GM23338 (cell line): ENCODE measurements around the gene TXLNG. TPM values are rescaled to one million over a fixed set of nuclear protein-coding genes. Genes with fewer than 3 reads are reported as not detected.

Experiments
- ATAC-seq: fragments of 200-7000 bp; cut with Tn5 transposase; 3 replicates; pipeline ENCODE4 v1.9.1; 2020
- DNase-seq: peaks from one replicate; pipeline ENCODE4 v3.0.0-alpha.2; 2015; ENCODE audit warnings: low spot score
- H2AFZ ChIP-seq: fragments of 200-600 bp; sonication (generic); 2 replicates; pipeline ENCODE4 v1.8.0; 2016; ENCODE audit warnings: antibody characterized with exemption, mild to moderate bottlenecking, moderate library complexity
- H3F3A ChIP-seq: fragments of 200-600 bp; sonication (generic); replicated peaks from 2 replicates; pipeline ENCODE4 v1.8.0; 2017; ENCODE audit warnings: antibody characterized with exemption, mixed run types, low read depth
- H3K27ac ChIP-seq: fragments of 200-600 bp; sonication (generic); 2 replicates; pipeline ENCODE4 v1.6.1; 2016; ENCODE audit warnings: low read depth
- H3K27me3 ChIP-seq: fragments of 200-600 bp; sonication (generic); 2 replicates; pipeline ENCODE4 v1.8.0; 2016; ENCODE audit warnings: mild to moderate bottlenecking, mixed run types, moderate library complexity; ENCODE audit not compliant: insufficient read depth
- H3K36me3 ChIP-seq: fragments of 200-600 bp; sonication (generic); 2 replicates; pipeline ENCODE4 v1.8.0; 2016; ENCODE audit warnings: mild to moderate bottlenecking; ENCODE audit not compliant: insufficient read depth
- H3K4me1 ChIP-seq: fragments of 200-600 bp; sonication (generic); 2 replicates; pipeline ENCODE4 v1.8.0; 2016; ENCODE audit warnings: mild to moderate bottlenecking, moderate library complexity; ENCODE audit not compliant: insufficient read depth
- H3K4me2 ChIP-seq: fragments of 200-600 bp; sonication (generic); 2 replicates; pipeline ENCODE4 v1.7.1; 2017; ENCODE audit warnings: mixed run types
- H3K4me3 ChIP-seq: fragments of 200-600 bp; sonication (generic); 2 replicates; pipeline ENCODE4 v1.6.1; 2016; ENCODE audit warnings: mixed run types
- H3K79me2 ChIP-seq: fragments of 200-600 bp; sonication (generic); replicated peaks from 2 replicates; pipeline ENCODE4 v1.8.0; 2017; ENCODE audit warnings: mild to moderate bottlenecking; ENCODE audit not compliant: insufficient read depth
- H3K9me2 ChIP-seq: fragments of 200-600 bp; sonication (generic); 2 replicates; pipeline ENCODE4 v1.8.0; 2017; ENCODE audit not compliant: insufficient read depth
- H4K20me1 ChIP-seq: fragments of 200-600 bp; sonication (generic); replicated peaks from 2 replicates; pipeline ENCODE4 v1.8.0; 2017; ENCODE audit warnings: mild to moderate bottlenecking; ENCODE audit not compliant: insufficient read depth
- H3K27ac Mint-ChIP-seq: 2 replicates; pipeline ENCODE4 v1.8.0; 2020; ENCODE audit warnings: inconsistent platforms, mild to moderate bottlenecking, moderate library complexity, mixed read lengths
- H3K27me3 Mint-ChIP-seq: 3 replicates; pipeline ENCODE4 v1.8.0; 2022; ENCODE audit warnings: low read depth, mild to moderate bottlenecking, moderate library complexity, mixed read lengths, inconsistent platforms; ENCODE audit not compliant: insufficient read depth, poor library complexity
- H3K36me3 Mint-ChIP-seq: 3 replicates; pipeline ENCODE4 v1.8.0; 2021; ENCODE audit warnings: low read depth, mild to moderate bottlenecking, inconsistent platforms, moderate library complexity, mixed read lengths
- H3K4me1 Mint-ChIP-seq: 3 replicates; pipeline ENCODE4 v1.8.0; 2020; ENCODE audit warnings: mild to moderate bottlenecking, inconsistent platforms, mixed read lengths
- H3K4me3 Mint-ChIP-seq: 3 replicates; pipeline ENCODE4 v1.8.0; 2021; ENCODE audit warnings: moderate library complexity, mild to moderate bottlenecking, inconsistent platforms, mixed read lengths
- H3K9me3 Mint-ChIP-seq: 3 replicates; pipeline ENCODE4 v1.8.0; 2020; ENCODE audit warnings: moderate library complexity, mild to moderate bottlenecking, inconsistent platforms, mixed read lengths
- CREB1 ChIP-seq: fragments of 250-450 bp; sonication (Bioruptor Pico); IDR thresholded peaks from 2 replicates; pipeline ENCODE4 v1.5.0; 2020; ENCODE audit warnings: low read depth, mild to moderate bottlenecking, moderate library complexity
- EZH2 ChIP-seq: fragments of 200-600 bp; sonication (generic); IDR thresholded peaks from one replicate; pipeline ENCODE4 v1.8.0; 2017; ENCODE audit warnings: antibody characterized with exemption, mild to moderate bottlenecking, low read depth; ENCODE audit not compliant: unreplicated experiment
- EZH2phosphoT487 ChIP-seq: fragments of 200-600 bp; sonication (generic); IDR thresholded peaks from one replicate; pipeline ENCODE4 v1.8.1; 2018; ENCODE audit warnings: antibody characterized with exemption; ENCODE audit not compliant: unreplicated experiment
- JUNB ChIP-seq: IDR thresholded peaks from one replicate; pipeline ENCODE4 v1.6.1; 2016; ENCODE audit warnings: antibody characterized with exemption; ENCODE audit not compliant: unreplicated experiment
- NANOG ChIP-seq: IDR thresholded peaks from 2 replicates; pipeline ENCODE4 v1.6.1; 2016; ENCODE audit warnings: antibody characterized with exemption, borderline replicate concordance
- POLR2AphosphoS5 ChIP-seq: IDR thresholded peaks from 2 replicates; pipeline ENCODE4 v1.6.1; 2016; ENCODE audit warnings: antibody characterized with exemption, low read depth
- STAT1 ChIP-seq: IDR thresholded peaks from one replicate; pipeline ENCODE4 v1.6.1; 2016; ENCODE audit warnings: antibody characterized with exemption; ENCODE audit not compliant: unreplicated experiment
- ZNF114 ChIP-seq: fragments of 250-450 bp; sonication (Bioruptor Pico); IDR thresholded peaks from 2 replicates; pipeline ENCODE4 v1.5.0; 2020; ENCODE audit warnings: mild to moderate bottlenecking, moderate library complexity
- ZNF331 ChIP-seq: fragments of 250-450 bp; sonication (Bioruptor Pico); IDR thresholded peaks from 2 replicates; pipeline ENCODE4 v1.5.0; 2020; ENCODE audit warnings: low read depth, mild to moderate bottlenecking, moderate library complexity
- polyA plus RNA-seq: library from polyadenylated mRNA; unstranded; fragments of >200 nt; fragmentation: Nextera tagmentation; extraction: Ambion mirVana; gene quantifications from 2 replicates; pipeline ENCODE4 v1.2.1, GENCODE V29; 2016
- total RNA-seq: library from RNA; depleted of rRNA; stranded (reverse); fragments of >200 nt; shearing (Covaris generic); gene quantifications from 2 replicates; pipeline ENCODE4 v1.2.3, GENCODE V29; 2014
- TF ChIP-seq, protein P1 (sequence below): IDR thresholded peaks from 2 replicates; pipeline ENCODE4 v1.6.1; 2016; ENCODE audit warnings: antibody characterized with exemption
- TF ChIP-seq, protein P2 (sequence below): IDR thresholded peaks from one replicate; pipeline ENCODE4 v1.6.1; 2018; ENCODE audit warnings: antibody characterized with exemption; ENCODE audit not compliant: unreplicated experiment
- TF ChIP-seq, protein P3 (sequence below), 2 experiments: fragments of 200-600 bp in 1 of 2; sonication (generic) in 1 of 2; conservative IDR thresholded peaks; 2 replicates each; pipeline versions ENCODE4 v1.5.1 to v1.6.1; 2016 to 2017; ENCODE audit warnings: antibody characterized with exemption in 2 of 2, low read depth in 2 of 2, mild to moderate bottlenecking in 2 of 2, moderate library complexity in 1 of 2

The TXLNG gene
- total and polyA plus RNA-seq, 2 experiments from 2014 or later, result 45.3 to 48.4 TPM

DNA sequence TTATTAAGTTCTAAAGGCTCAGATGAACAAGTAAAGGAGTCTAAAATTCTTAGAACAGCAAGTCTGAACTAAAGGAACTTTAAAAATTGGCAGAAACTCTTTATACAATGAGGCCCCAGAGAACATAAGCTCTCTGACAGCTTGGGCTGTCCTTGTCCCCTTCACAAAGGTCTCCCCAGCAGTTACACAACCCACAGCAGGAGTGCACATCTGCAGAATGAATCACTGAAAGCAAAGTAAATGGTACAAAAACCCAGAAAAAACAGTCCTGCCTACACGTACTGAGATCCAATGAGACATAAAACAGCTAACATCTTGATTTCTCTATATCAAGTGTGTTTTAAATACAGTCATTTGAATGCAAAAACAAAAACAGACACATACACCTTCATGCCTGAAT lies 65.2 kb downstream of the TXLNG start:
- no peak overlapping the region for H2AFZ ChIP-seq
- Mint-ChIP-seq H3K4me1 (peaks cover 3% of the 10 kb centered on the region; the same call in 1 of the 3 replicates), H3K9me3 (no peaks in the 10 kb centered on the region; the same call in 2 of the 3 replicates), H3K36me3 (peaks cover 81% of the 10 kb centered on the region), H3K27ac (no peak overlapping the region), H3K4me3 (no peak overlapping the region), H3K27me3 (no peaks in the 10 kb centered on the region)
- no peak overlapping the region for H3K4me3 ChIP-seq
- 0 out of 2 replicates have a peak, but pooled peaks cover 8% of the 10 kb centered on the region for H3F3A ChIP-seq
- no peak for TF ChIP-seq JUNB
- TF ChIP-seq EZH2, result no peak
- TF ChIP-seq CREB1 (CRISPR knock-in tag), result no peak
- no peak for TF ChIP-seq ZNF331 (CRISPR knock-in tag)
- TF ChIP-seq, protein P1, sequence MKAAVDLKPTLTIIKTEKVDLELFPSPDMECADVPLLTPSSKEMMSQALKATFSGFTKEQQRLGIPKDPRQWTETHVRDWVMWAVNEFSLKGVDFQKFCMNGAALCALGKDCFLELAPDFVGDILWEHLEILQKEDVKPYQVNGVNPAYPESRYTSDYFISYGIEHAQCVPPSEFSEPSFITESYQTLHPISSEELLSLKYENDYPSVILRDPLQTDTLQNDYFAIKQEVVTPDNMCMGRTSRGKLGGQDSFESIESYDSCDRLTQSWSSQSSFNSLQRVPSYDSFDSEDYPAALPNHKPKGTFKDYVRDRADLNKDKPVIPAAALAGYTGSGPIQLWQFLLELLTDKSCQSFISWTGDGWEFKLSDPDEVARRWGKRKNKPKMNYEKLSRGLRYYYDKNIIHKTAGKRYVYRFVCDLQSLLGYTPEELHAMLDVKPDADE, result no peak
- no peak for TF ChIP-seq POLR2AphosphoS5
- TF ChIP-seq, protein P2, sequence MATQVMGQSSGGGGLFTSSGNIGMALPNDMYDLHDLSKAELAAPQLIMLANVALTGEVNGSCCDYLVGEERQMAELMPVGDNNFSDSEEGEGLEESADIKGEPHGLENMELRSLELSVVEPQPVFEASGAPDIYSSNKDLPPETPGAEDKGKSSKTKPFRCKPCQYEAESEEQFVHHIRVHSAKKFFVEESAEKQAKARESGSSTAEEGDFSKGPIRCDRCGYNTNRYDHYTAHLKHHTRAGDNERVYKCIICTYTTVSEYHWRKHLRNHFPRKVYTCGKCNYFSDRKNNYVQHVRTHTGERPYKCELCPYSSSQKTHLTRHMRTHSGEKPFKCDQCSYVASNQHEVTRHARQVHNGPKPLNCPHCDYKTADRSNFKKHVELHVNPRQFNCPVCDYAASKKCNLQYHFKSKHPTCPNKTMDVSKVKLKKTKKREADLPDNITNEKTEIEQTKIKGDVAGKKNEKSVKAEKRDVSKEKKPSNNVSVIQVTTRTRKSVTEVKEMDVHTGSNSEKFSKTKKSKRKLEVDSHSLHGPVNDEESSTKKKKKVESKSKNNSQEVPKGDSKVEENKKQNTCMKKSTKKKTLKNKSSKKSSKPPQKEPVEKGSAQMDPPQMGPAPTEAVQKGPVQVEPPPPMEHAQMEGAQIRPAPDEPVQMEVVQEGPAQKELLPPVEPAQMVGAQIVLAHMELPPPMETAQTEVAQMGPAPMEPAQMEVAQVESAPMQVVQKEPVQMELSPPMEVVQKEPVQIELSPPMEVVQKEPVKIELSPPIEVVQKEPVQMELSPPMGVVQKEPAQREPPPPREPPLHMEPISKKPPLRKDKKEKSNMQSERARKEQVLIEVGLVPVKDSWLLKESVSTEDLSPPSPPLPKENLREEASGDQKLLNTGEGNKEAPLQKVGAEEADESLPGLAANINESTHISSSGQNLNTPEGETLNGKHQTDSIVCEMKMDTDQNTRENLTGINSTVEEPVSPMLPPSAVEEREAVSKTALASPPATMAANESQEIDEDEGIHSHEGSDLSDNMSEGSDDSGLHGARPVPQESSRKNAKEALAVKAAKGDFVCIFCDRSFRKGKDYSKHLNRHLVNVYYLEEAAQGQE, result no peak
- TF ChIP-seq STAT1, result no peak
- no peak for TF ChIP-seq NANOG
- TF ChIP-seq ZNF114 (CRISPR knock-in tag), result no peak
- no peak for TF ChIP-seq EZH2phosphoT487
- TF ChIP-seq, protein P3, sequence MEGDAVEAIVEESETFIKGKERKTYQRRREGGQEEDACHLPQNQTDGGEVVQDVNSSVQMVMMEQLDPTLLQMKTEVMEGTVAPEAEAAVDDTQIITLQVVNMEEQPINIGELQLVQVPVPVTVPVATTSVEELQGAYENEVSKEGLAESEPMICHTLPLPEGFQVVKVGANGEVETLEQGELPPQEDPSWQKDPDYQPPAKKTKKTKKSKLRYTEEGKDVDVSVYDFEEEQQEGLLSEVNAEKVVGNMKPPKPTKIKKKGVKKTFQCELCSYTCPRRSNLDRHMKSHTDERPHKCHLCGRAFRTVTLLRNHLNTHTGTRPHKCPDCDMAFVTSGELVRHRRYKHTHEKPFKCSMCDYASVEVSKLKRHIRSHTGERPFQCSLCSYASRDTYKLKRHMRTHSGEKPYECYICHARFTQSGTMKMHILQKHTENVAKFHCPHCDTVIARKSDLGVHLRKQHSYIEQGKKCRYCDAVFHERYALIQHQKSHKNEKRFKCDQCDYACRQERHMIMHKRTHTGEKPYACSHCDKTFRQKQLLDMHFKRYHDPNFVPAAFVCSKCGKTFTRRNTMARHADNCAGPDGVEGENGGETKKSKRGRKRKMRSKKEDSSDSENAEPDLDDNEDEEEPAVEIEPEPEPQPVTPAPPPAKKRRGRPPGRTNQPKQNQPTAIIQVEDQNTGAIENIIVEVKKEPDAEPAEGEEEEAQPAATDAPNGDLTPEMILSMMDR (conservative IDR thresholded peaks at IDR 0.05; ENCODE audit: low read depth in 2 of 2), result no peak
- H3K27me3 ChIP-seq, result no peaks in the 10 kb centered on the region
- H4K20me1 ChIP-seq, result no peaks in the 10 kb centered on the region; the same call in 1 of the 2 replicates
- H3K27ac ChIP-seq, result no peak overlapping the region
- H3K9me2 ChIP-seq, result no peaks in the 10 kb centered on the region
- H3K79me2 ChIP-seq, result peaks cover 24% of the 10 kb centered on the region; the same call in 1 of the 2 replicates
- H3K36me3 ChIP-seq, result peaks cover 9% of the 10 kb centered on the region; the same call in 1 of the 2 replicates
- no peak for DNase-seq
- no peak for ATAC-seq
- H3K4me1 ChIP-seq, result no peaks in the 10 kb centered on the region
- no peak overlapping the region for H3K4me2 ChIP-seq
